ENCODE measurements around the gene TH.
"Not testable (repeated sequence)": the region's sequence is repeated elsewhere in the genome, so short reads cannot be mapped to it uniquely, and the experiment has no call there.

Gene TH

GRCh38 chr11:2178055-2178773, 6.6 kb upstream of the TH start:
- peaks cover 0 to 63% of the 10 kb centered on the region in 2 experiments for H3K27me3 ChIP-seq (ENCODE audit: control insufficient read depth in 1 of 2, insufficient read depth in 1 of 2, low read length in 2 of 2)
- not testable (repeated sequence) for H4K8ac ChIP-seq (ENCODE audit: low read length); H2AFZ ChIP-seq (ENCODE audit: low read depth, low read length); DNase-seq; H3K27ac ChIP-seq (ENCODE audit: low read length, poor library complexity, severe bottlenecking); H2BK15ac ChIP-seq (ENCODE audit: low read depth, poor library complexity, severe bottlenecking); H3K9me3 ChIP-seq (ENCODE audit: control insufficient read depth, low read length); H2AK5ac ChIP-seq (ENCODE audit: low read length, severe bottlenecking); H2BK12ac ChIP-seq (ENCODE audit: low read length in 2 of 2); H3K18ac ChIP-seq (ENCODE audit: low read depth in 1 of 2, low read length in 2 of 2); H2BK120ac ChIP-seq (ENCODE audit: low read depth, low read length); H3K9ac ChIP-seq (ENCODE audit: low read length); H3K4me3 ChIP-seq (ENCODE audit: insufficient read depth in 1 of 2, low read depth in 1 of 2, low read length in 2 of 2); H3K23ac ChIP-seq (ENCODE audit: low read length in 2 of 2); H2BK5ac ChIP-seq (ENCODE audit: low read depth, low read length, poor library complexity, severe bottlenecking); H3K36me3 ChIP-seq (ENCODE audit: control insufficient read depth in 1 of 2, insufficient read depth in 2 of 2, low read depth in 1 of 2, low read length in 2 of 2); H3K14ac ChIP-seq (ENCODE audit: low read length in 2 of 2); H3K4ac ChIP-seq (ENCODE audit: low read depth in 1 of 2, low read length in 2 of 2); H3K79me1 ChIP-seq (replicated peaks; ENCODE audit: low read length, poor library complexity, severe bottlenecking); H3K4me2 ChIP-seq (ENCODE audit: low read length, poor library complexity, severe bottlenecking)
- WGBS: 82% methylated on average over 10 of the region's 16 CpGs
- H4K91ac ChIP-seq (ENCODE audit: low read length): peak overlapping the region; percentile 11
- H3K4me1 ChIP-seq (ENCODE audit: control insufficient read depth, insufficient read depth, low read depth, low read length): peaks cover 46% of the 10 kb centered on the region

GRCh38 chr11:2177076-2177475, 5.5 kb upstream of the TH start:
- H3K27me3 ChIP-seq (ENCODE audit: control insufficient read depth in 1 of 2, insufficient read depth in 1 of 2, low read length in 2 of 2): peaks cover 0 to 57% of the 10 kb centered on the region in 2 experiments
- H3K9ac ChIP-seq (ENCODE audit: low read length): no peak overlapping the region
- no peak overlapping the region for H3K27ac ChIP-seq (ENCODE audit: low read length, poor library complexity, severe bottlenecking)
- H2BK5ac ChIP-seq (ENCODE audit: low read depth, low read length, poor library complexity, severe bottlenecking): no peak overlapping the region
- peaks cover 46% of the 10 kb centered on the region for H3K4me1 ChIP-seq (ENCODE audit: control insufficient read depth, insufficient read depth, low read depth, low read length)
- H2BK15ac ChIP-seq (ENCODE audit: low read depth, poor library complexity, severe bottlenecking): no peak overlapping the region
- peak overlapping the region in 1 of 2 experiments; percentile 4 for H3K4me3 ChIP-seq (ENCODE audit: insufficient read depth in 1 of 2, low read depth in 1 of 2, low read length in 2 of 2)
- H4K91ac ChIP-seq (ENCODE audit: low read length): no peak overlapping the region
- no peak overlapping the region for H4K8ac ChIP-seq (ENCODE audit: low read length)
- no peak overlapping the region for H2BK120ac ChIP-seq (ENCODE audit: low read depth, low read length)
- H3K14ac ChIP-seq (ENCODE audit: low read length in 2 of 2): no peak overlapping the region
- no peak overlapping the region for H2BK12ac ChIP-seq (ENCODE audit: low read length in 2 of 2)
- H3K23ac ChIP-seq (ENCODE audit: low read length in 2 of 2): no peak overlapping the region
- H3K36me3 ChIP-seq (ENCODE audit: control insufficient read depth in 1 of 2, insufficient read depth in 2 of 2, low read depth in 1 of 2, low read length in 2 of 2): no peaks in the 10 kb centered on the region
- no peak overlapping the region for H2AFZ ChIP-seq (ENCODE audit: low read depth, low read length)
- no peak for DNase-seq
- WGBS: 85% methylated on average over 15 of the region's 18 CpGs
- no peak overlapping the region for H3K4me2 ChIP-seq (ENCODE audit: low read length, poor library complexity, severe bottlenecking)
- no peak overlapping the region for H2AK5ac ChIP-seq (ENCODE audit: low read length, severe bottlenecking)
- no peak overlapping the region for H3K4ac ChIP-seq (ENCODE audit: low read depth in 1 of 2, low read length in 2 of 2)
- H3K9me3 ChIP-seq (ENCODE audit: control insufficient read depth, low read length): no peaks in the 10 kb centered on the region
- H3K18ac ChIP-seq (ENCODE audit: low read depth in 1 of 2, low read length in 2 of 2): no peak overlapping the region
- no peaks in the 10 kb centered on the region for H3K79me1 ChIP-seq (replicated peaks; ENCODE audit: low read length, poor library complexity, severe bottlenecking)

GRCh38 chr11:2176389-2176900, 4.8 kb upstream of the TH start:
- 96% methylated on average over 14 of the region's 14 CpGs for WGBS
- Histone ChIP-seq H2BK120ac (ENCODE audit: low read depth, low read length) (no peak overlapping the region), H4K8ac (ENCODE audit: low read length) (no peak overlapping the region), H3K4me1 (ENCODE audit: control insufficient read depth, insufficient read depth, low read depth, low read length) (peaks cover 46% of the 10 kb centered on the region), H2AFZ (ENCODE audit: low read depth, low read length) (no peak overlapping the region), H3K4me3 (ENCODE audit: insufficient read depth in 1 of 2, low read depth in 1 of 2, low read length in 2 of 2) (no peak overlapping the region), H3K4ac (ENCODE audit: low read depth in 1 of 2, low read length in 2 of 2) (no peak overlapping the region), H3K23ac (ENCODE audit: low read length in 2 of 2) (no peak overlapping the region), H2BK5ac (ENCODE audit: low read depth, low read length, poor library complexity, severe bottlenecking) (no peak overlapping the region), H2BK15ac (ENCODE audit: low read depth, poor library complexity, severe bottlenecking) (no peak overlapping the region), H3K27me3 (ENCODE audit: control insufficient read depth in 1 of 2, insufficient read depth in 1 of 2, low read length in 2 of 2) (peaks cover 0 to 51% of the 10 kb centered on the region in 2 experiments), H3K36me3 (ENCODE audit: control insufficient read depth in 1 of 2, insufficient read depth in 2 of 2, low read depth in 1 of 2, low read length in 2 of 2) (no peaks in the 10 kb centered on the region), H4K91ac (ENCODE audit: low read length) (no peak overlapping the region), H3K9ac (ENCODE audit: low read length) (no peak overlapping the region), H2BK12ac (ENCODE audit: low read length in 2 of 2) (no peak overlapping the region), H3K79me1 (replicated peaks; ENCODE audit: low read length, poor library complexity, severe bottlenecking) (no peaks in the 10 kb centered on the region), H3K18ac (ENCODE audit: low read depth in 1 of 2, low read length in 2 of 2) (no peak overlapping the region), H2AK5ac (ENCODE audit: low read length, severe bottlenecking) (no peak overlapping the region), H3K27ac (ENCODE audit: low read length, poor library complexity, severe bottlenecking) (no peak overlapping the region), H3K4me2 (ENCODE audit: low read length, poor library complexity, severe bottlenecking) (no peak overlapping the region), H3K14ac (ENCODE audit: low read length in 2 of 2) (no peak overlapping the region), H3K9me3 (ENCODE audit: control insufficient read depth, low read length) (no peaks in the 10 kb centered on the region)
- DNase-seq: no peak

- no peaks in the 10 kb centered on the region for H3K9me3 ChIP-seq (ENCODE audit: control insufficient read depth, low read length)
- 58% methylated on average over 13 of the region's 13 CpGs for WGBS
- H3K4me2 ChIP-seq (ENCODE audit: low read length, poor library complexity, severe bottlenecking): no peak overlapping the region
- H3K79me1 ChIP-seq (replicated peaks; ENCODE audit: low read length, poor library complexity, severe bottlenecking): no peaks in the 10 kb centered on the region
- no peak overlapping the region for H4K91ac ChIP-seq (ENCODE audit: low read length)
- no peaks in the 10 kb centered on the region for H3K36me3 ChIP-seq (ENCODE audit: control insufficient read depth in 1 of 2, insufficient read depth in 2 of 2, low read depth in 1 of 2, low read length in 2 of 2)
- no peak overlapping the region for H4K8ac ChIP-seq (ENCODE audit: low read length)
- no peak overlapping the region for H2BK12ac ChIP-seq (ENCODE audit: low read length in 2 of 2)
- H3K4me3 ChIP-seq (ENCODE audit: insufficient read depth in 1 of 2, low read depth in 1 of 2, low read length in 2 of 2): no peak overlapping the region
- no peak overlapping the region for H2BK5ac ChIP-seq (ENCODE audit: low read depth, low read length, poor library complexity, severe bottlenecking)
- H2BK15ac ChIP-seq (ENCODE audit: low read depth, poor library complexity, severe bottlenecking): peak overlapping the region; percentile 1
- H2BK120ac ChIP-seq (ENCODE audit: low read depth, low read length): no peak overlapping the region
- no peak overlapping the region for H3K4ac ChIP-seq (ENCODE audit: low read depth in 1 of 2, low read length in 2 of 2)
- peaks cover 0 to 50% of the 10 kb centered on the region in 2 experiments for H3K27me3 ChIP-seq (ENCODE audit: control insufficient read depth in 1 of 2, insufficient read depth in 1 of 2, low read length in 2 of 2)
- no peak overlapping the region for H3K14ac ChIP-seq (ENCODE audit: low read length in 2 of 2)
- H3K23ac ChIP-seq (ENCODE audit: low read length in 2 of 2): no peak overlapping the region
- peak overlapping the region; percentile 17 for H3K27ac ChIP-seq (ENCODE audit: low read length, poor library complexity, severe bottlenecking)
- H2AFZ ChIP-seq (ENCODE audit: low read depth, low read length): no peak overlapping the region
- peaks cover 41% of the 10 kb centered on the region for H3K4me1 ChIP-seq (ENCODE audit: control insufficient read depth, insufficient read depth, low read depth, low read length)
- H2AK5ac ChIP-seq (ENCODE audit: low read length, severe bottlenecking): no peak overlapping the region
- H3K18ac ChIP-seq (ENCODE audit: low read depth in 1 of 2, low read length in 2 of 2): no peak overlapping the region
- H3K9ac ChIP-seq (ENCODE audit: low read length): no peak overlapping the region
- no peak for DNase-seq
Measured at GRCh38 chr11:2175659-2176058, 4.0 kb upstream of the TH start.

All from mesenchymal stem cell (in vitro differentiated cells and primary cell).